Activated CD8-positive, alpha-beta memory T cell treated with anti-CD3 and anti-CD28 coated beads for 48 hours (primary cell): ENCODE results near the gene RRN3.
"Not testable (repeated sequence)": the region's sequence is repeated elsewhere in the genome, so short reads cannot be mapped to it uniquely, and the experiment has no call there.

ENCODE experiments used
- DNase-seq, 3 experiments: peaks; one replicate each; pipeline ENCODE4 v3.0.0-alpha.2; 2020; ENCODE audit warnings: low read depth in 2 of 3, low spot score in 2 of 3

RRN3 gene

DNA sequence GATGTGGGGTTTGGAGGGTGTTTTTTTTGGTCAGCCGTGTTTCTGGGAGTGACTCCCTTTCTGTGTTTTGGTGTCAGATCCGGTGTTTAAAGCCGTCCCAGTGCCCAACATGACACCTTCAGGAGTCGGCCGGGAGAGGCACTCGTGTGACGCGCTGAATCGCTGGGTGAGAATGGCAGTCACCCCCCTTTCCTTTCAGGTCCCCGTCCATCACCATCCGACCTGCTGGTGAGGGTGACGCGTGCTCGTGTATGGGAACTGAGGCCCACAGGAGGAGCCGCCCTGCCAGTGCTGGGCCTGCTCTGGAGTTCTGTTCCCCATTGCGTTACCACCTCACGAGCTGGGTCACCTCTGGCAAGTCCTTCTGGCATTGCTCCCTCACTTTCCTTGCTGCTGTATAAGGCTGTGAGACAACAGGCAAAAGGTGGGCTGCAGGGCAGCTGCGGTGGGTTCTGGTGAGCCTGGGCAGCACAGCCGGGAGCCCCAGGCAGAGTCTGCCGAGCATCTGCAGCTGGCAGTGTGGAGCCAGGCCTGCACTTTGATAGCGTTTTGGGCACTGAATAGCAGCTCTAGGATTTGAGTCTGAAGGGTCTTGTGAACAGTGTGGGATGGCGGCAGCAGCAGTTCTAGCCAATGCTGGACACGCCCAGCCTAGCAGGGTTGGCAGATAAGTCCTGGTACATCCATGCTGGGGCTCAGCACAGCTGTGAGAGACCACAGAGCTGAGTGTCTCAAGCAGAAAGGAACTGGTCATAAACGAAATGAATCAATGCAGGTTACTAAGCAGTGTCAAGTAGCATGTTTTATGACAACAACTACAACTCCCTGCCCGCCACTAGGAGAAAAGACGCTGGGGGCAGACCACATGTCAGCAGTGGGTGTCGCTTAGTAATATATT, 65.0 kb downstream of the RRN3 start:
- DNase-seq: not testable (repeated sequence)

DNA sequence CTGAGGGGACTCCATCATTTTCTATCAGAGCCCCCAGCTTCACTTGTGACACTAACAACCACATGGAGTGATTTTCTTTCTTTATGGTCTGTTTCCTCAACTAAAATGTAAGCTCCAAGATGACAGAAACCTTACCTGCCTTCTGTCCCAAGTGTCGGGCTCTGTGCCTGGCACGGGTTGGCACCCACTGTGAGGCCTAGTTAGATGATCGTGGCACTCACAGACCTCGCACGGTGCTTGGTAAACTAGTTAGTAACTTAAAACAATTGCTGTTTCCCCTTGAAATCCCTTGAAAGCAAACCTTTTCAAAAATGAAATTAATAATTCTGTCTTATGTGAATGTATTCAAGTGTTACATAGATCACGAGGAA, 65.7 kb downstream of the RRN3 start:
- DNase-seq: not testable (repeated sequence)

DNA sequence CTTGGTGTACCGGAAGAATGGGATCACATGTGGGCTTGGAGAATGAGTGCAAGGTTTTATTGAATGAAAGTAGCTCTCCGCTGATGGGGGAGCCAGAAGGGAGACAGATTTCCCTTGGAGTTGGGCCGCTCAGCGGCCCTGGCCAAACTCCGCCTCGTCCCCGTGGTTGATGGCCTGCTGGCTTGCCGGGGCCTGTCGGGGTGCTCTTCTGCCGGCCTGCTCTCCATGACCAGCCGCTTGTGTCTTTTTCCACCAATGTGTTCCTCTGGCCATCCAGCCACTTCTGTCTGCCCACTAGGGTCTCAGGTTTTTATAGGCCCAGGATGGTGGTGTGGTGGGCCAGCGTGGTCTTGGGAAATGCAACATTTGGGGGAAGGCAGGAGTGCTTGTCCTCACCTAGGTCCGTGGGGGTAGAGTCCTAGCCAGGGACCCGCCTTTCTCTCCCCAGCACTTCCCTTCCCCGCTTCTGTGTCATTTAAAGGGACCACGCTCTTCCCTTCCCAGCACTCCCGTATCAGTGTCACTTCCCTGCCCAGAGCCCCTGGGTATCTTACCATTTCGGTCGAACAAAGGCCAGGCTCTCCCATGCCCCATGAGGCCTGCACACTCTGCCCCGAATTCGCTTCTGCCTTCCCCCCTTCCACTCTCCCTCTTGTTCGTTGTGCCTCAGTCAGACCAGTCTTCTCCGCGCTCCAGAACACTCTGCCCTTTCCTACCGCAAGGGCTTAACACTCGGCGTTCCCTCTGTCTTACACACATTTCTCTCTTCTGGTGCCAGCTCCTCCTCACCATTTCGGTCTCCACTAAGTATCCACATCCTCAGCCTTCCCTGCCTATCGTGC, 66.3 kb downstream of the RRN3 start:
- DNase-seq: not testable (repeated sequence)

DNA sequence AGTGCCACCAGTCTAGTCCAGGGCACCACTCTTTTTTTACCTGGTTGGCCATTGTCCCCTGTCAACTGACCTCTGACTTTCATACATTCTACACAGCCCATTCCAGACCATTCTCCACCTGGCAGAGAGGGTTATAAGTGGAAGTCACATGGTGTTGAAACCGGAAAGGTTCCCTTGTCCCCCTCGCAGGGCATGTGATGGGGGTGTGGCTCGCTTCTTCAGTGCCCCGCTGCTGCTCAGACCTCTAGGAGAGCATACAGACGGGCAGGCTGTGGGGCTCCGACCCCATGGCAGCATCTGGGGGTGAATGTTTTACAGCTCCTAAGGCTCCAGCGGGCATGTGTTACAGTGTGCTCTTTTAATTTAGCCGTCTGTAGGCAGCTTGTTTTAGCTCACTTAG, 67.0 kb downstream of the RRN3 start:
- DNase-seq: not testable (repeated sequence)

DNA sequence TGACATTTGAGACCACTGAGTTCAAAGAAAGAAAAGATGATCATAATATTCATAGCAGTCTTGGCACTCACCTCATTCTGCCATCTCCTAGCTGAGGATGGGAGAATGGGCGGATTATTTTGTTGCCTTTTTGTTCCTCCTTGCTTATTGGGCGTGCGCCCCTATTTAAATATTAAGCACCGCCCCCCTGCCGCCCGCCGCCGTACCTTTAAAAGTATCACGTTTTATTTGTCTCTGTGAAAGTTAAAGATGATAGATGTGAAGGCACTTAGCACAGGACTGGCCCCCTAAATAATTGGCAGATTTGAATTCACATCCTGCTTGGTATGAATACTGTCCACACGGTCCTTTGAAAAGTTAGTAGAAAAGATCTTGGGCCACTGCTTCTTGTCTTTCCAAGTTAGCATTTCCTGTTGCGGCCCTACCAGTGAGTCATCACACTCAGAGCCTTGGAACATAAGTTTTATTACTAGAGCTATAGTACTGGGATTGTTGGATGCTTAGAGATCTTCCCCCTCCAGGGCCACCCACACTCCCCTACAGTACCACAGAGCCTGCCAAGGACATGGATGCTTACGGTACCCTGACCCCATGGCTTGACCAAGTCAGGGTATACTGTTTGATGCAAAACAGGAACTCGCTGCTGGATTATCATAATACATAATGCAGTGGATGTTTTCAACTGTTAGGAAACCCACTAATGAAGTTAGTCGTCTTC, 68.7 kb downstream of the RRN3 start:
- DNase-seq: not testable (repeated sequence)

DNA sequence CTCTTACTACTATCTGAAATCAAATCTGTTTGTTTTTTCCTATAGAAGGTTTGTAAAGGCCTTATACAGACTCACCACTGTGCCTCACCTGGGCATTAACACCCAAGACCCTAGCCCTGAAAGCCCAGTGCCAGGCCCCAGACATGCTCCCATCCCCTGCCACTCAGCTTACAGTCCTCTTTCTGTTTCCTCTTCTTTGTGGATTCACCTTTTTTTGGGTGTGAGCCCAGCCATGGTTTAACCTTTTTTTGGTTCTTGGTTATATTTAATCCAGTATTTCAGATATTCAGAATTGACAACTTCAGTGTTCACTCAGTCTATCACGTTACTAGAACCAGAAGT, 69.2 kb downstream of the RRN3 start:
- not testable (repeated sequence) for DNase-seq

DNA sequence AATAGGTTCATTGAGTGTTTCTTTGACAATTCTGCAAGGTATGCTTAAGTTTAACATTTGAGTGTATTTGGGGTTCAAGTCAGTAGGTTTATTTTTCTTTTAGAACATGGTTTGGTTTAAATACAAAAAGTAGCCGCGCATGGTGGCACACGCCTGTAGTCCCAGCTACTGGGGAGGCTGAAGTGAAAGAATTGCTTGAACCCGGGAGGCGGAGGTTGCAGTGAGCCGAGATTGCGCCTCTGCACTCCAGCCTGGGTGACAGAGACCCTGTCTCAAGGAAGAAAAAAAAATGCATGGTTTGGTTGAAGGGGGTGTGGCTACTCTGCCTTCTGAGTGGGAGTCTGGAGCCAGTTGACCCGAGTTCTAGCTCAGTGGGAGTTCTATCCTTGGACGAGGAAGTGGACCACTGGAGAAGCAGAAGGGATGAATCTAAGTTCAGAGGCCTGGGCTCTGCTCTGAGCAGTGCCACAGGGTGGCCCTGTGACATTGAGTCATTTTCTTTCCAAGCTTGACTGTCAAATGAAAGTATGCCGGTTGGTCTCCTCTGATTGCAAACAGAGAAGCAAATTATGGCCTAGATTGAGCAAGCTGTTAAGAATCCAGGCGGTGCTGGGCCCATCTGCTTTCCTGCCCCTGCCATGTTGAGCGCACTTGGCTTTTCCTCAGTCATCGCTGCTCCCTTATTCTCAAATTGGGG, 70.5 kb downstream of the RRN3 start:
- not testable (repeated sequence) for DNase-seq

DNA sequence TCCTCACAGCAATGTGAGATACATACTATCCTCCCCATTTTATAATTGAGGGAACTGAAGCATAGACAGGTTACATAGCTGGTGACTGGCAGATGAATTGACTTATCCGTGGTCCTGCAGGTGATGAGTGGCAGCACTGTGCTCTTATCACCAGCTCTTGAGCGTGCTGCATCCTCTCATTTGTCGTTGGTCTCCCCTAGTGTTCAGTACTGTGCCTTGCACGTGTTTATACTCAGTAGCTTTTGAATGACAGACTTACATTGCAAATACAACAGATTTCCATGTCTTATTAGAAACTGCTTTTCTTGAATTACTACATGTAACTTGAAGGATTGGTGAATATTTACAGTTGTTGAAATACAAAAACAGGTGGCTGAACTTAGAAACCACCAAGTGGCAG, 71.9 kb downstream of the RRN3 start:
- not testable (repeated sequence) for DNase-seq

DNA sequence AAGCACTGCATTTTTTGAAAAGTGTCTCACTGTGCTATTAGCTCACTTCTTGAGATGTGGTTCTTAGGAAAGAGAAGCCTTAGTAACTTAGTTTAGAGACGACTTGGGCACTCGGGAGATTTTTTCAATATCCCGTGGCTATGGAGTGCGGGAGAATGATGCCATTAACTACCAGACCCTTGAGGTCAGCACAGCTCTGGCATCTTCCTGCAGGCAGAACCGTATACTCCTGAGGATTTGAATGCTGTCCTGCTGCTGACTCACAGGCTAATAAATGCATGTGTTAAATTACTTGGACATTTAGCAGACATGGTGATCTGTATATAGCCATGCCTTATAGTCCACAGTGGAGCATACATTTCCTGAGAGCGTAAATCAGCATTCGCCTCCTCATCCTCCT, 72.6 kb downstream of the RRN3 start:
- not testable (repeated sequence) for DNase-seq

DNA sequence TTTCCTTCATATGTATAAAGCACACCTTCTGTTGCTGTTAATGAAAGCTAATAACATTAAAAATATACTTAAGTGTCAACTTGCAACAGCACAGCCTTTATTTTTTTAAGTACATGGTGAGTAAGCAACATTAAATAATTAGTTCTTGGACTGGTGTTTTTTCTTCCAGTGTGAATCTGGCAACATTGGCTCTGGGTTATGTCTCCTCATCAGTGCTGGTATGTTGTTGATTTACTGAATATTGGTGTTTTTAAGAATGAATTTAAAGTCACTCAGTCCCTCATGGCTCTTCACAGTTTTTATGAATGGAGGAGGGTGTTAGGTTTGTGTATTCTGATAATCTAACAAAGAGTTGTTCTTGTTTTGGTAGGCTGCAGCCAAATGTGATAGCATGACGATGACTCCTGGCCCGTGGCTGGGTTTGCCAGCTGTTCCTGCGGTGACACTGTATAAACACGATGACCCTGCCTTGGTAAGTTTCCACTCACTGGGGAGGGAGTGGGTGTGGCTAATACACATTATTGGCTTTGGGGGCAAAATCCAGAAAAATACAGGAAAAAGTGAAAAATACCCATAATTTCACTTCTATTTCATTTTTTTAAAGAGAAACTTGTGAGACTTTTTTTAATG, 77.0 kb downstream of the RRN3 start:
- not testable (repeated sequence) for DNase-seq

DNA sequence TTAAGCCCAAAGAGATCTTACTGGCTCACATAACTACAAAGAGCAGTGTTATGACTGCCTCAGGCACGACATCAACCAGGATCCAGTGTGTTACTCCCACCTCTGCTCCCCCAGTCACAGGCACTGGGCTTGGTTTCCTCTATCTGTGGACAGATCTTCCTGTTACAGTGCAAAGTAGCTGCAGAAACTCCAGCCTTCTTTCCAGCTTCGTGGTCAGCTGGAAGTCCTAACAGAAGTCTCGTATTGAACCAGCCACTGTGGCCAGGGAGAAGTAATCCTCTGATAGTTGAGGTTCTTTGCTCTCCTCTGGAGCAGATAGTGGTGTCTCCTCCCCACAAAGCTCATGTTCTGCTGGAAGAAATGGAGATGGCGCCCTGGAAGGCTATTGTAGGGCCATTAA, 77.7 kb downstream of the RRN3 start:
- not testable (repeated sequence) for DNase-seq

DNA sequence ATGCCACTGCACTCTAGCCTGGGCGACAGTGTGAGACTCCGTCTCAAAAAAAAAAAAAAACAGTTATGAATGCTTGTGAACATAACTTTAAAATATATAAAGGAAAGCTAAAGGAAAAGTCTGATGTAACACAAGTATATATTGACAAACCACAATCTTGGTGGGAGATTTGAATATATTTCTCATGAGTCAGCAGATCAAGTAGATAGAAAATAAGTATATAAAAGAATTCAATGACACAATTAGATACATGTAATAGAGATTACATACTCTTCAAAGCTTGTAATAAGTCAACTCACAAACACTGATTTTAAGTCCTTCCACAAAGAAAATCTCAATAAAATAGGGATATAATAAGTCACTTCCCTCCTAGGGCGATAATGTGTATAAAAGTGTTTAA, 78.4 kb downstream of the RRN3 start:
- not testable (repeated sequence) for DNase-seq

DNA sequence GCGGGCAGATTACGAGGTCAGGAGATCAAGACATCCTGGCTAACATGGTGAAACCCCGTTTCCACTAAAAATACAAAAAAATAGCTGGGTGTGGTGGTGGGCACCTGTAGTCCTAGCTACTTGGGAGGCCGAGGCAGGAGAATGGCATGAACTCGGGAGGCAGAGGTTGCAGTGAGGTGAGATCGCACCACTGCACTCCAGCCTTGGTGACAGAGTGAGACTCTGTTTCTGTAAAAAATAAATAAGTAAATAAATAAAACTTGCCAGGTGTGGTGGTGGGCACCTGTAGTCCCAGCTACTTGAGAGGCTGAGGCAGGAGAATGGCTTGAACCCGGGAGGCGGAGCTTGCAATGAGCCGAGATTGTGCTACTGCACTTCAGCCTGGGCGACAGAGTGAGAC, 81.1 kb downstream of the RRN3 start:
- DNase-seq: not testable (repeated sequence)
